Left renal pelvis (tissue), 4 donors: ENCODE measurements around the gene CUZD1. TPM values are rescaled to one million over a fixed set of nuclear protein-coding genes. Genes with fewer than 3 reads are reported as not detected.
A peak's percentile ranks its signal among the peaks of the same experiment; 100 is the strongest.

Source experiments
- DNase-seq, 4 donors: peaks; one replicate each; pipeline ENCODE4 v3.0.0-alpha.2; 2013; ENCODE audit warnings: low read depth in 4 of 4, low spot score in 3 of 4
- polyA plus RNA-seq, 4 donors: library from polyadenylated mRNA; unstranded; fragments of 120-200 nt; gene quantifications; one replicate each; pipeline ENCODE4 v1.2.1, GENCODE V29; 2013; ENCODE audit not compliant: insufficient read length in 4 of 4

CUZD1 gene
- polyA plus RNA-seq, 4 donors = 1.6 to 2.0 (median 2.0) TPM

DNA sequence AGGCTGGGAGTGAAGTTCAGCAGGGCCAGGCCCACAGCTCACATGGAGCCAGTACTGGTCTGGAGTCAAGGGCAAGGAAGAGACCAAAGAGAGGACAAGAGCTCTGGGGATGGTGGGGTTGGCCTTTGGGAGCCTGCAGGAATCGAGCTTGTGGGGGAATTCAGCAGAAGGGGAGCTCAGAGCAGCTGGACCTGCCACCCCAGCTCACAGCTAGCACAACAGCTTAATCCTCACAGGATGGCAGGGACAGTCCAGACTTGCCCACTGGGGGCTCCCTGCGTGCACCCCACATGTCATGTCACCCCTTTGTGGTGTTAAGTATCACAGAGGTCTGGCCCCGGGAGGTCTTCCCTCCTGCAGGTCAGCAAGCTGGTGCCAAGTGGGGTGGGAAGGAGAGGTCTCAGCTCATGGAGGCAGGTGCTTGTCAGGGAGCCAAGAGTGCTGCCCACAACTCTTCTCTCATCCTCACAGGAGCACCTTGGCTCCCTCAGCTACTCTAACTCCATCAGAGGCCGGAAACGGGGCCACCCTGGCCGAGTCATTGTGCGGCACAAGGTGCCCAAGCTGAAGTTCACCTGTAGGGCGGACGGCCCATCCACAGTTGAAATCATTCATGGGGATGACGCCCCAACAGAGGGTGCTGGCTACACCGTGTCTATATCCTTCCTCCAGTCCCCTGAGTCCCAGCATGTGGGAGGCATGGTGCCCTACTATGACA is 22.5 kb downstream of the CUZD1 start:
- no peak for DNase-seq

DNA sequence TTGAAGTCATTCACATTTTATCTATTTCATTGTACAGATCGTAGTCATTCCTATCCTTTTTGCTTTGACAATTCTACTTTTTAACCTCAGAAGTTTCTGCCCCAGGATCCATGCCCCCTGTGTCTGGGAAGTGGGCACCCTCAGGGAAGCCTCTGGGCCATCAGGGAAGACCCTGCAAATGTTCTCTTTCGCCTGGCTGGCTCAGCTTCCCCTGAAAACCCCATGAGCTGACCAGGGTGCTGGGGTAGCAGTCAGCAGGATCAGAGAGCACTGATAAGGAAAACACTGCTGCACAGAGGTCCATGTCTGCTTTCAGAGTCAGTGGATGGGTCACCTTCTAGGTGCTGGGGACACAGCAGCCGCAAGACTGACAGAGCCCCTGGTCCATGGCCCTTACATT is 23.8 kb downstream of the CUZD1 start:
- no peak for DNase-seq

DNA sequence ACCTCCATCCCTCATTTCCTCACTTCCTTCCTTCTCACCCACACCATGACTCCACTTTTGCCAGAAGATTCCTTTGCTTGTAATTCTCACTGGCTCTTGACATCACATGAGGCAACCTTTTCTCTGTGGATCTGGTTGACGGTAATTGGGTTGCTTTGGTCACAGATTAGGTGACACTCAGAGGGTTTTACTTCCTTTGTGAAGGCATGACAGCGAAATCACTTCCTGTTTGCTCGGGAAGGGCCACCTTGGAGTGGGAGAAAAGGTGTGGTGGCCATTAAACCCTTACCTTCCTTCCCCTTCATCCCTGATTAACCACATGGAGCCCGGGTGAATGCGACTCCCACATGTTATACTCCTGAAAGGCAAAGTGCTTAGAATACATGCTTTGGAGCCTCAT is 30.2 kb downstream of the CUZD1 start:
- no peak for DNase-seq

DNA sequence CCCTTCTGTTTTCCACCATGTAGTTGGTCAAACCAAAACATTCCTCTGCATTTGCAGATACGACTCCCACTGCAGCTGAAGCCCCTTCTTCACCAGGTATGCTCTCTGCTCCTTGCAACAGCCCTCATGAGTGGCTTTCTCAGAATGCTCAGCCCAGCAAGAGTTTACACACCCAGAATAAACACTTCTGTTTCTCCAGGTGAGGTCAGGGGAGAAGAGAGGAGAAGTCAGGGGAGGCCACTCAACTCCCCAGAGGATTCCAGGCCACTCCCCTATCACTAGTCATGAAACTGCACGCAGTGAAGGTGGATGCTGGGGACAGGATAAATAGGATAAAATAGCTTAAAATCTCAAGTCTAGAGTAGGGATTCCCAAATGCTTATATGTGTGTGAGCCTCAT is 31.2 kb downstream of the CUZD1 start:
- no peak for DNase-seq

DNA sequence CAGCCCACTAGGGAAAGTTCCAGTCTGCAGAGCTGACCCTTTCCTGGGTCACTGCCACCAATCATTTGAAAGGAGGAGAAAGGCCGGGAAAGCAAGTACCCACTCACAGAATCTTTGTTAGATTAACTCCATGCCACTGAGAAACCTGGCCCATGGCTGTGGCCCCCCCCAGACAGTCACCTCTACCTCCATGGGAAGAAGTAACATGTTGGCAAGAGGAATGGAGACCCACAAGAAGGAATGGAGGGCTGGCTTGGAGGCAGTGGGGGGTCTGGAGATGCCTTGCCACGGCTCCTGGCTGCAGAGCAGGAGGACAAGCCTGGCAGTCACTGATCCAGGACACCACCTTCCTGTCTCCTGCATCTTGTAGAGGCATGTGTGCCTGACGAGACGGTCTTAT is 32.9 kb downstream of the CUZD1 start:
- DNase-seq = no peak

DNA sequence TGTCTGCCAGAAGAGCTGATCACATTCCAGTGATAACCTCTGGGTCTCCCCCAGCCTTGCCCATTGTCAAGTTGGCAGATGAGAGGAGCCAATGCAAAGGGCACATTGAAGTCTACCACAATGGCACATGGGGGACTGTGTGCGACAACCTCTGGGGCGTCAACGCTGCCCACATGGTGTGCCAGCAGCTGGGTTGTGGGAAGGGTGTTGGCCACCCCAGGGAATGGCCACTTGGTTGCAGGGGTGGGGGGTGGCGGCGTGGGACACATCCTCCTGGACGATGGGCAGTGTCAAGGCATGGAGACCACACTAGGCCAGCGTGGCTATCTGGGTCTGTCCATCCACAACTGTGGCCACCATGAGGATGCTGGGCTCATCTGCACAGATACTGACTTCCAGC is 43.4 kb downstream of the CUZD1 start:
- DNase-seq = no peak

DNA sequence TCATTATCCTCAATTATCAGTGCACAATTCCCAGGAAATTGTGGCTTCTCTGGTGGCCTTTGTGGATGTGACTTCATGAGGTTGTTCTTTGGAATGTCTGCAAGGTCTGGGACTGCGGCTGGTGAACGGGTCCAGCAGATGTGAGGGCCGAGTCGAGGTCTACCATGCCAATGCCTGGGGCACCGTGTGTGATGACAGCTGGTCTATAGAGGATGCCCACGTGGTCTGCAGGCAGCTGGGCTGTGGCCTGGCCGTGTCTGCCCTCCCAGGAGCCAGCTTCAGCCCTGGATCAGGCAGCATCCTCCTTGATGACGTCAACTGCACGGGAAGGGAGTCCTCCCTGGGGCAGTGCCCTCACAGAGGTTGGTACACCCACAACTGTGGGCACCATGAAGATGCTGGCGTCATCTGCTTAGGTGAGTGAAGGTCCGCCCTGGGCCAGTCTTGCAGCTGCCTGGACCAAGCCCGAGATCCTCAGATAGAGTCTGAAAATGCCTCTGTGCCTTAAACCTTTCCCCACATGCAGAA is 46.9 kb downstream of the CUZD1 start:
- no peak for DNase-seq

DNA sequence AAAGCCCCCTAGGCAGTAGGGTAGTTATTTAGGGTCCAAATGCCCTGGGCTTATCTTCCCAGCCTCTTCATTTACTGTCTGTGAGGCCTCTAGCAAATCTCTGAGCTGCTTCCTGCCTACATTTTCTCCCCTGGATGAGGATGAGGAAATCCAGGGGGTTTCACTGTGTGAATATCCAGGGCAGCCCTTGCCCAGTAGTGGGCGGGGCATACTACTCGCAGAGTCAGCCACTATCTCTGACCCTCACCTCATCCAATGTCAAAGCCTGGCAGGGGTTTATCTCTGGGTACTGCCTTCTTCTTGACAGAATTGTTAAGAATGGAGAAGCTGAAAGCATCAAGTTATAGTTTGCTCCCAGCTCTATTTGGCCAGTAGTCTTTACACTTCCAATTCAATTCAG is 48.9 kb downstream of the CUZD1 start:
- no peak for DNase-seq

DNA sequence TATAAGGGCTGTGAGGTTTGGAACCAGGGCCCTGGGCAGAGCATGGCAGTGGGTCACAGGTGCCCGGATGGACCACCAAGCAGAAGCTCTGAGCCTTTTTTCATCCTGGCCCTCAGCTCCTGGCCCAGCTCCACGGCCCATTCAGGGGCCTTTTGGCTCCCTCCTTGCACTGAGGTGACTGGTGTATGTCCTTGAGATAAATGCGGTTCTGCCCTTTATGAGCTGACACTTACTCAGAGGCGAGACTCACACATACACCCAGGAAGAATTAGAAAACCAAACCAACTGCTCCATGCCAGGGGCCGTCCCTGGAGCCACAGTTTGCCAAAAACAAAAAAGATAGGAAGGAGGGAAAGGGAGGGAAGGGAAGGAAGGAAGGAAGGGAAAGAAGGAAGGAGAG is 49.7 kb downstream of the CUZD1 start:
- no peak for DNase-seq

DNA sequence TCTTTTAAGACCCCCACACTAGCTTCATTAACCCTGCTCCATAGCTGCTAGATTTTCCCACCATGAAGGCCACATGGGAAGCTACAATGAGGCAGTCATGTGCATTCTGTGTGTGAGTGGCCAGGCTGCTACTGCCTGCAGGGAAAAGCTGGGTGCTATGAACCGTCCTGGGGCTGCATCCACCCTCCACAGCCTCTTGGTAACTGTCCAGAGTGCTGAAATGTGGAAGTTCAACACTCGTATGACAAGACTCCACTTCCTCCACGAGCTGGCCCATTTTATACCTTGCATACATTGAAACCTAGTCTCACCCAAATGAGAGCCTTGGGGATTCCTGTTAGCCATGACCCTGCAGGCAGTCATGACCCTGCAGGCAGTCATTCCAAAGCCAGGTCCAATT is 59.4 kb downstream of the CUZD1 start:
- peak; percentile 31 to 67 (median 48) for DNase-seq

DNA sequence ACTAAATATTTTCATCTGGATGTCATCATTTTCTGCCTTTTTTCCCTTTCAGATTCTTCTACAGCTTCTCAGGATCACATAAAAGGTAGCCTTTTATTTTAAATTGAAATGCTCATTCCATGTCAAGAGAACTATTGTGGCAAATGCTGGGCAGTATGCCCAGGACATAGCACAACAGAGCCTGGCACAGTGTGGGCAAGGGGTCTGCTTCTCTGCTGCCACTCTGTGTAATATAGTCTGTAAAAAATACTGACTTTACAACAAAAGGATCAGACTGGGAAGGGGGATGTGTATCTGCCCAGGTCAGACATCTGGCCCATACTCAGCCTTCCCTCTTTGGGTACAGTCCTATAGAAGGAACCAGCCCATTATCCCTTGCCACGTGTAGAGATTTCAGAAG is 62.7 kb downstream of the CUZD1 start:
- no peak for DNase-seq

Other genes with a start within 250 kb of the CUZD1 start
- not detected for gene C10orf120, start 146.0 kb downstream of the CUZD1 start, polyA plus RNA-seq
- gene FAM24B, start 33.7 kb upstream of the CUZD1 start, polyA plus RNA-seq = 1 to 10 TPM; 3.9 to 7.8 (median 6.4) TPM
- not detected for gene FAM24A, start 64.8 kb upstream of the CUZD1 start, polyA plus RNA-seq
- 10 to 100 TPM; 18.4 to 22.5 (median 19.9) TPM for gene C10orf88, start 108.4 kb upstream of the CUZD1 start, polyA plus RNA-seq
- 10 to 100 TPM in 2 of 4 donors, 1 to 10 TPM in 2; 8.4 to 11.6 (median 9.4) TPM for gene PSTK, start 134.5 kb upstream of the CUZD1 start, polyA plus RNA-seq
- gene IKZF5, start 162.9 kb upstream of the CUZD1 start, polyA plus RNA-seq = 10 to 100 TPM; 20.2 to 27.2 (median 25.5) TPM
- gene ACADSB, start 163.1 kb upstream of the CUZD1 start, polyA plus RNA-seq = 10 to 100 TPM; 19.8 to 28.3 (median 24.6) TPM